GM21515 (cell line): Measurements from ENCODE around the gene TMEM91.
"Not testable (repeated sequence)": the region's sequence is repeated elsewhere in the genome, so short reads cannot be mapped to it uniquely, and the experiment has no call there.

Experiments used
- ATAC-seq: cut with Tn5 transposase; IDR thresholded peaks from one replicate; pipeline ENCODE4 v1.9.1; 2021; ENCODE audit not compliant: unreplicated experiment

The TMEM91 gene

DNA sequence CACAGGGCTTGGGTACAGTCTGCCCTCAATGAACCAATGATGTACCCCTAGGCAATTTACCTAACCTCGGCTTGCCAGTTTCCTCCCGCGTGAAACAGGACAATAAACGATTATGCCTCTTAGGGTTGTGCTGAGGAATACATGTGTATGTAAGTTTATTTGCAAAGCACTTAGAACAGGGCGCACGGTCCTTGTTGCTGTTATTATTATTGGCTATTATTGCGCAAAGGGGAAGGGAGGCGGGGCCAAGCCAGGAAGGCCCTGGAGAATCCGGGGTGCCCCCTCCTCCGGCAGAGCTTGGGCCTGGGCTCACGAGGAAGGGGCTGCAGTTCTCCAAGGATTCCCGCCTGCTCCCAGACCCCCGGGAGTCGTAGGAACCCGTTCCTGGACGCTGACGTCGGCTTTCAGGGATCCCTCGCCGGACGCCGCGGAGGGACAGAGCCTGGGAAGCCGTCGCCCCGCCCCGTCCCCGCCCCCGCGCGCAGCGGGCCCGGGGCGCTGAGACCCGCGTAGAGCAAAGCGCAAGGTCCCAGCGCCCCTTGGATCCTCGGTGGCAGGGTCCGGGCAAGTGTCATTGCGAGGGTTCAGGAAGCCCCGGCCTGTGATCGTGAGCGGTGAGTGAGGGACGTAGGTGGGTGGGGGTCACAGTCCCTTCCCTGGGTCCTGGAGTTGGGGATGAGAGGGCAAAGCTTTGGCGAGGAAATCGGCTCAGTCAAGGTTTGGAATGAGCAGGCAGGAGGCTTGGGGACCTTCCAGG is at the start of gene TMEM91:
Gene TMEM91, plus strand, starts transcription at position 293 of the 757 bp plus-strand sequence. CDS start 1,777 bp downstream, outside the sequence.
- no peak for ATAC-seq

DNA sequence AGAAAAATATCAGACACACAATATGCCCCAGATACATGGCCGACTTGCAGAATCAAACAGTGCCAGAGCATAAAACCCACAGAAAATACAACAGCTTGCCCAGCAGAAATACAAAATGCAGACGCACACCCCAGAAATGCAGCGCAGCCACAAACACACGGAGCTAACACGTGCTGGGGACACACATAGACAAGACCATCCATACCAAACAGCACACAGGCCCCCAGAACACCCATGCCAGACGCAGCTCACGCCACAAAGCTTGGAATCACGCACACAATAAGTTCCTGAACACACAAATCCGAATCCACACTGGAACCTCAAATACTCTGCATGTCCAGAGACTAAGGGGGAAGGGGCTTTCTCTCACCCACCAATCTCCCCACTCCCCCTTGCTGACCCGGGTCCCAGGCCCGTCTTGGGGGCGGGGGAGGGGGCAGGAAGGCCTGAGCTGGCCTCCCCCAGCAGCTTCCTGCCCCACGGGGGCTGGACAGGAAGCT is 49.2 kb upstream of the TMEM91 start:
- ATAC-seq, result no peak

- peak; percentile 44 for ATAC-seq
Observed at GRCh38 chr19:41327576-41328156, 48.7 kb upstream of the TMEM91 start.

- peak; percentile 6 for ATAC-seq
Observed at GRCh38 chr19:41328157-41328841, 48.0 kb upstream of the TMEM91 start.

DNA sequence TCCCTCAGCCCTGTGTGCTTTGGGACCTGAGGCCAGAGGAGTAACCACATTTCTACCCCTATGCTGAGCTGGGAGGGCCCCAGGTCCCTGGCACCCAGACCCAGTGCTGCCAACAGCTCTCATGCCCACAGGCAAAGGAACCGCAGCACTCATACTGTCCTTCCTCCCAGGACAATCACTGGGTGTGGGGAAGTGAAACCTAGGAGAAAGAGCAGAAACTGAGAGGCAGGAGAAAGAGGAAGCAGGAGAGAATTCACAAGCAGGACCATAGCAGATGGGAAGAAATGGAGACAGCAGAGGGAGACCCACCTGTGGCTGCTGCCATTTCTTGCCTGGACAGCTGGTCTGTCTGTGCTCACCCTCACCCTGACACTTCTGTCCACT is 47.5 kb upstream of the TMEM91 start:
- no peak for ATAC-seq

DNA sequence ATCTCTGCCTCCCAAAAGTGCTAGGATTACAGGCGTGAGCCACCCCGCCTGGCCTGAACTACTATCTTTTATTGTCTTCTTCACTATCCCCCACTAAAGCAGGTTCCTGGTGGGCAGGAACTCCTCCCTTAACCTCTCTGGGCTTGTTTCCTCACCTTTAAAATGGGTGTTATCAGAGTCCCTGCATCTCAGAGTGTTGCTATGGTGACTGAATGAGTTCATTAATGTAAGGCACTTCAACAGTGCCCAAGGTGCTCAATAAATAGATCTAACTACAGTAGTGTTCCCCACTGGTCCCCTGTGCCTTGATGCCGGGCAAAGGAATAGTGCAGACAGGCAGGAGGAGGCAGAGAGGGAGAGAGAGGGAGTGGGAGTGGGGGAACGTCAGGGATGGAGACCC is 45.9 kb upstream of the TMEM91 start:
- ATAC-seq, result no peak

DNA sequence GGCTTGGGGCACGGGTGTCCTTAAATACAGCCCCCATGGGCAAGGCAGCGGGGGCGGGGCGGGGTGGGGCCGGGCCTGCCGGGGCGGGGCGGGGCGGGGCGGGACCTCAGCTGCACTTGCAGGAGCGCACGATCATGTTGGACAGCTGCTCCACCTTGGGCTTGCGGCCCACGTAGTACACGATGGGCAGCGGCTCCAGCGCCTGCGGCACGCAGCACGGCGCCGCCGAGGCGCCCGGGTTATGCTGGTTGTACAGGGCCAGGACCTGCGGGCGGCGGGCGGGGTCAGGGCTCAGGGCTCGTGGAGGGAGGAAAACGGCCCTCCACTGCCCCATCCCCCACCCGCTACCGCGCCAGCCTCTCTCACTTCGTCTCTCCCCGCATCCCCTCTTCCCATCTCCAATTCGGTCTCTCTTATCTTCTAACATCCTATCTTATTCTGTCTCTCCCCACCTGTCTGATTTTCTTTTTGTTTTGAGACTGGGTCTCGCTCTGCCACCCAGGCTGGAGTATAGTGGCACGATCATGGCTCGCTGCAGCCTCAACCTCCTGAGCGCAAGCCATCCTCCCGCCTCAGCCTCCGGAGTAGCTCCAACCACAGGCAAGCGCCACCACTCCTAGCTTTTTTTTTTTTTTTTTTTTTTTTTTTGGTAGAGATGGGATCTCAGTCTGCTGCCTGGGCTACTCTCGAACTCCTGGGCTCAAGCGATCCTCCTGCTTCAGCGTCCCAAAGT is 45.2 kb upstream of the TMEM91 start:
- ATAC-seq, result no peak

DNA sequence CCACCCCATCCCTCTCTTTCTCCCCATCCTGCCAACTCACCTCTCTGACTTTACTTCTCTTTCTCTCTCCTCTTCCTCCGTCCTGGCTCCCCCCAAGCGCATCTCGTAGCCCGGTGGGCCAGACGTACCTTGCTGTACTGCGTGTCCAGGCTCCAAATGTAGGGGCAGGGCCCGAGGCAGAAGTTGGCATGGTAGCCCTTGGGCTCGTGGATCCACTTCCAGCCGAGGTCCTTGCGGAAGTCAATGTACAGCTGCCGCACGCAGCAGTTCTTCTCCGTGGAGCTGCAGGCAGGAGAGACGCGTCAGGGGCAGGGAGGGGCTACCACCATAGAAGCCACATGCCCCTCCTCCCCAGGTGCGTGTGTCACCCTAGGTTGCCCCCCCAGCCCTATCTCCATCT is 44.3 kb upstream of the TMEM91 start:
- ATAC-seq, result no peak

- ATAC-seq, result no peak
Observed at GRCh38 chr19:41332468-41332867, 43.9 kb upstream of the TMEM91 start.

- no peak for ATAC-seq
Observed at GRCh38 chr19:41334793-41335192, 41.5 kb upstream of the TMEM91 start.

GRCh38 chr19:41335467-41335866 is 40.9 kb upstream of the TMEM91 start:
- no peak for ATAC-seq

DNA sequence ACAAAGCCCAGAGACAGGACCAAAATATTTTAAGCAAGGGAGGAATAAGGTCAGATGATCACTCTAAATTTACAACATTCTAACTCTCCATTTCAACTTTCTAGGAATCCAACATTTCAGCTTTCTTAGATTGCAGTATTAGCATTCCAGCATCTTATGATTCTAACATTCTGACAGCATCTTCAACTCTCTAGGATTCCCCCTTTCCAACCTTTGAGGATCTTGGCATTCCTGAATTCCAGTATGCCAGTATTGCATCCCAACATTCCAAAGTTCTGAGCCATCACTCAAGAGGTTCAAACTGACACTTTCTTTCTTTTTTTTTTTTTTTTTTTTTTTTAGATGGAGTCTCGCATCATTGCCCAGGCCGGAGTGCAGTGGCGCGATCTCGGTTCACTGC is 36.4 kb upstream of the TMEM91 start:
- no peak for ATAC-seq

GRCh38 chr19:41341669-41342490 is 34.5 kb upstream of the TMEM91 start:
- no peak for ATAC-seq

- ATAC-seq, result no peak
Observed at GRCh38 chr19:41344162-41344561, 32.2 kb upstream of the TMEM91 start.

DNA sequence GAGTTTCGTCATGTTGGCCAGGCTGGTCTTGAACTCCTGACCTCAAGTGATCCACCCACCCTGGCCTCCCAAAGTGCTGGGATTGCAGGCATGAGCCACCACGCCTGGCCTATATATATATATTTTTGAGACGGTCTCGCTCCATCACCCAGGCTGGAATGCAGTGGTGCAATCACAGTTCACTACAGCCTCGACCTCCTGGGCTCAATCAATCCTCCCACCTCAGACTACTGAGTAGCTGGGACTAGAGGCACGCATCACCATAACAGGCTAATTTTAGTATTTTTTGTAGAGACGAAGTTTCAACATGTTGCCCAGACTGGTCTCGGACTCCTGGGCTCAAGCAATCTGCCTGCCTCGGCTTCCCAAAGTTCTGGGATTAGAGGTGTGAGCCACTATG is 29.4 kb upstream of the TMEM91 start:
- not testable (repeated sequence) for ATAC-seq

- ATAC-seq, result no peak
Observed at GRCh38 chr19:41350735-41351338, 25.5 kb upstream of the TMEM91 start.

DNA sequence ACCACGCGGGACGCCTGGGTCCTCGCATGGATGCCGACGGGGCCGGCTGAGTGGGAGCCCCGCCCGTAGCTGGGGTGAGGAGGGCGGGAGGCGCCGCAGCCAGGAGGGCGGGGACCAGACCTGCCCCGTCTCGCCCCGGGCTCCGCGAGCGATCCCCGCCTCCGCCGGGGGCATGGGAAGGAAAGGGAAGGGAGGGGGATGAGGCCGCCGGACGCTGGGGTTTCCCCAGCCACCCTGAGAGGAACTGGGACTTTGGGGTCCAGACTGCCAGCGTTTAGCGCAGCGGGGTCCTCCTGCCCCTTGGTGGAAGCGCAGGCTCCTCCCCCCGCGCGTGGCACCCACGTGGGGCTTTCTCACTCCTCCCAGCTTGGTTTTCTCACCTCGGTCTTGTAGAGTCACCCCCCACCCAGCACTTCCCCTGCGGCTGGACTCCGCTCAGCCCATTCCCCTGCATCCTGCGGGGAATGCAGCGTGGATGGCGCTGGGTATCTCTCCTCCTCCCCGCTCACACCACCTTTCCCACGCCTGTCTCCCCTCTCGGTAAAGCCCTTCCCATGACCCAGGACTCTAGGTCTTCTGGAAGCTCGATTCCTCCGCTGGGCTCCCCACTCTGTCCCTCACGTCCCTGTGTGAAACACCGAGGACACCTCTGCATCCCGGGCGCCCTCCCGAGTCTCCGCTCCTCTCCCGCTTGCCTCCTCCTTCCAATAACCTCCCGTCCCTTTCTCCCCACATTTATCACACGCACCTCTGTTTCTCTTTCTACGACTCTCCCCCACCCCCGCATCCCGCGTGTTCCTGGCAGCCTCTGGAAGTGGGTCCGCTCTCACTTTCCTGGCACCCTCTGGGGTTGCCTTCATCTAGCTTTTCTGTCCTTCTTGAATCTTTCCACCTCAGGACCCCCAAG is 24.7 kb upstream of the TMEM91 start:
- ATAC-seq, result peak; percentile 34

DNA sequence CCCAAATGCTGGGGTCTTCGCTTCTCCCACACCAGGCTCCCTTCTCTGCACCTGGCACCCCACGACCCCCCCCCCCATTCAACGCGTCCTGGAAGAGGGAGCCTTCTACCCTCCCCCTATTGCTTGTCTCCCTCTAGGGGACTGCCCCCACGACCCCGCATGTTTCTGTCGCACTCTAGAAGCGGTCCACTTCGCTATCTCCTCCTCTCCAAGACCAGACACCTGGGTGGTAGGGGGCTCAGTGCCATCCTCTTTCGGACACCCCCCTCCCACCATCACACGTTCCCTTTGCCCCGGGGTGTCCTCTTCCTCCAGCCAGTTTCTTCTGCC is 24.1 kb upstream of the TMEM91 start:
- no peak for ATAC-seq
